Naive thymus-derived CD4-positive, alpha-beta T cell (primary cell): ENCODE results near the gene ITM2B. TPM values are rescaled to one million over a fixed set of nuclear protein-coding genes. Genes with fewer than 3 reads are reported as not detected.
A peak's percentile ranks its signal among the peaks of the same experiment; 100 is the strongest.

Experiments
- ATAC-seq: fragments of 150-1000 bp; cut with Tn5 transposase; 2 replicates; pipeline ENCODE4 v1.10.0; 2021; ENCODE audit warnings: mild to moderate bottlenecking, moderate library complexity
- CTCF ChIA-PET: fragments of 350-600 bp; sonication (Branson Sonifier 250); formaldehyde crosslinking; loops from one replicate; lab custom pipeline; 2021; ENCODE audit warnings: antibody characterized with exemption; lab: Charles Lee
- POLR2A ChIA-PET: fragments of 350-600 bp; sonication (Branson Sonifier 250); formaldehyde crosslinking; loops from one replicate; lab custom pipeline; 2021; ENCODE audit warnings: antibody characterized with exemption, inconsistent platforms; lab: Charles Lee
- DNase-seq, 9 donors: peaks; one replicate each; pipeline versions ENCODE4 v3.0.0 to v3.0.0-alpha.2; 2020 to 2022; ENCODE audit warnings: mixed read lengths in 1 of 9
- H3K27ac ChIP-seq: one replicate; pipeline ENCODE4 v1.7.0; 2013; ENCODE audit warnings: mild to moderate bottlenecking, low read depth, low read length, moderate library complexity
- H3K27me3 ChIP-seq, 2 donors: one replicate each; pipeline ENCODE4 v1.7.0; 2013; ENCODE audit warnings: low read length in 2 of 2, mild to moderate bottlenecking in 2 of 2, moderate library complexity in 2 of 2; ENCODE audit not compliant: control insufficient read depth in 2 of 2, insufficient read depth in 2 of 2
- H3K36me3 ChIP-seq, 3 experiments: 1 replicate in 2 of 3; 2 replicates in 1 of 3; pipeline ENCODE4 v1.7.0; 2013; ENCODE audit warnings: low read length in 3 of 3, mild to moderate bottlenecking in 3 of 3, moderate library complexity in 1 of 3; ENCODE audit not compliant: insufficient read depth in 3 of 3, control insufficient read depth in 2 of 3
- H3K4me1 ChIP-seq, 2 donors: one replicate each; pipeline ENCODE4 v1.7.0; 2013; ENCODE audit warnings: low read length in 2 of 2, mild to moderate bottlenecking in 2 of 2, moderate library complexity in 1 of 2; ENCODE audit not compliant: control insufficient read depth in 2 of 2, insufficient read depth in 2 of 2
- H3K4me3 ChIP-seq: 2 replicates; pipeline ENCODE4 v1.7.0; 2013; ENCODE audit warnings: mild to moderate bottlenecking, low read length
- H3K9me3 ChIP-seq, 3 experiments: 1 replicate in 2 of 3; 2 replicates in 1 of 3; pipeline ENCODE4 v1.7.0; 2013; ENCODE audit warnings: low read length in 3 of 3; ENCODE audit not compliant: control insufficient read depth in 2 of 3
- H3K27ac Mint-ChIP-seq, 9 donors: one replicate each; pipeline ENCODE4 v1.8.0; 2020 to 2022; ENCODE audit warnings: mixed read lengths in 9 of 9, mild to moderate bottlenecking in 8 of 9, moderate library complexity in 5 of 9, inconsistent platforms in 2 of 9
- H3K27me3 Mint-ChIP-seq, 5 donors: one replicate each; pipeline ENCODE4 v1.8.0; 2021 to 2022; ENCODE audit warnings: mixed read lengths in 5 of 5, mild to moderate bottlenecking in 1 of 5
- H3K36me3 Mint-ChIP-seq, 5 donors: one replicate each; pipeline ENCODE4 v1.8.0; 2020 to 2022; ENCODE audit warnings: mixed read lengths in 5 of 5, mild to moderate bottlenecking in 3 of 5, inconsistent platforms in 1 of 5
- H3K4me1 Mint-ChIP-seq, 7 donors: one replicate each; pipeline ENCODE4 v1.8.0; 2020 to 2022; ENCODE audit warnings: mixed read lengths in 7 of 7, mild to moderate bottlenecking in 3 of 7, inconsistent platforms in 1 of 7
- H3K4me3 Mint-ChIP-seq, 10 donors: one replicate each; pipeline ENCODE4 v1.8.0; 2020 to 2022; ENCODE audit warnings: mild to moderate bottlenecking in 10 of 10, mixed read lengths in 10 of 10, moderate library complexity in 6 of 10, inconsistent platforms in 2 of 10
- H3K9me3 Mint-ChIP-seq, 11 donors: one replicate each; pipeline ENCODE4 v1.8.0; 2020 to 2022; ENCODE audit warnings: mixed read lengths in 11 of 11, mild to moderate bottlenecking in 4 of 11, inconsistent platforms in 1 of 11, moderate library complexity in 1 of 11
- intact Hi-C, 2 donors: fragments of 100-400 bp; cut with micrococcal nuclease; formaldehyde crosslinking; loops; one replicate each; pipeline ENCODE4 v1.15.1; 2023
- polyA plus RNA-seq, 2 donors: library from polyadenylated mRNA; unstranded; fragments of 300-500 nt; fragmentation: Illumina TruSeq; gene quantifications; one replicate each; pipeline ENCODE4 v1.2.3, GENCODE V29; 2021
- total RNA-seq, 6 experiments: library from RNA in 5 of 6; stranded (reverse) in 5 of 6; gene quantifications; 1 replicate in 5 of 6; 2 replicates in 1 of 6; pipeline ENCODE4 v1.2.3 and lab custom pipeline; 2021 to 2026

The ITM2B gene
- total and polyA plus RNA-seq, 7 experiments from 2014 or later = 190 to 1,479 (median 659) TPM

DNA sequence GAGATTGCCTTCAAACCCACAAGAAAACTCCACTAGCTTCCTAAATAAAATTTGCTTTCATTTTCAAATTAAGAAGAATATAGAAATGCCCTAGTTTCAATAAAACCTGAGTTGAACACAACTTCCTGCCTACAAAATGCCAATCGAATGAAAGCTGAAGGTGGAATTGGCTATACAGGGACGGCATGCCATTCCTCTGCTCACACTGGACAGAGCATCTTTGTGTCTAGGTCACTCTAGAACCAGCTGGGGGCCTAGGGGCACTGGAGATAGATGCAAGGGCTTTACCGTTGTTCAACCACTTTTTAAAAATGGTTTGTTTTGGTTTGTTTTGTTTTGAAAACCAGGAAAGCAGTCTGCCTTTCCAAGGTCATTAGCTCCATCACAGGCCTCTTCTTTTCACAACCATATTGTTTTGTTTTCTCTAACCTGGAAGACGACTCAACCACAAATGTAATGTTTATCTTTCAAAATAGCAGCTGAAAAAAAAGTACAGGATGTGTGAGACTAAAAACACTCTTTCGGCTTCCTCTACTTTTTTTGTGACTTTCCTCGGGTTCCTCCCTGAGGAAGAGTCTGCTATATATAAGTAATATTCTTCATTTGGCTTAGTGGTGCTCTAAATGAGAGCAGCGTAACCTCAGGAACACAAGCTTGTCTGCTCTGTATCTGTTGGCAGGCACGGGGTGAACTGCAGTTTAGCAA is 11.9 kb upstream of the ITM2B start:
- peak overlapping the region; percentile 63 for H3K4me3 ChIP-seq
- Mint-ChIP-seq H3K4me1 (peaks cover 41 to 87% (median 71%) of the 10 kb centered on the region in 7 donors), H3K9me3 (peaks cover 0 to 7% (median 0%) of the 10 kb centered on the region in 11 donors), H3K36me3 (peaks cover 0 to 13% (median 3%) of the 10 kb centered on the region in 5 donors), H3K4me3 (peak overlapping the region; percentile 69 to 91 (median 86)), H3K27ac (peak overlapping the region; percentile 89 to 99 (median 97)), H3K27me3 (peaks cover 0 to 21% (median 0%) of the 10 kb centered on the region in 5 donors)
- H3K27me3 ChIP-seq = no peaks in the 10 kb centered on the region
- no peaks in the 10 kb centered on the region for H3K9me3 ChIP-seq
- peak overlapping the region; percentile 83 for H3K27ac ChIP-seq
- ChIA-PET CTCF (interaction anchor here (0.7 to 3.4 kb wide), 9 partner anchors 11 to 94 kb away, joined by 3 to 23 read pairs (median 7); partner anchors contain the start of gene ITM2B), POLR2A (interaction anchor here (0.6 to 5.3 kb wide), 28 partner anchors 9 to 126 kb away, joined by 3 to 128 read pairs (median 6); partner anchors contain the start of genes ITM2B and MED4)
- intact Hi-C loops = loop anchor here (1.0 to 2.0 kb wide), 7 partner anchors 9 to 94 kb away; partner anchors contain the start of gene ITM2B (in 1 of the 2)
- ATAC-seq (peak; percentile 64), DNase-seq (peak in 6 of 9 donors; percentile 30 to 52 (median 48))
- H3K4me1 ChIP-seq = peaks cover 40 to 64% of the 10 kb centered on the region in 2 donors
- no peaks in the 10 kb centered on the region for H3K36me3 ChIP-seq

GRCh38 chr13:48221686-48222187 is 11.3 kb upstream of the ITM2B start:
- Mint-ChIP-seq H3K4me1 (peaks cover 41 to 90% (median 77%) of the 10 kb centered on the region in 7 donors), H3K27ac (peak overlapping the region; percentile 89 to 99 (median 97)), H3K4me3 (peak overlapping the region; percentile 69 to 91 (median 86)), H3K9me3 (peaks cover 0 to 7% (median 0%) of the 10 kb centered on the region in 11 donors), H3K36me3 (peaks cover 0 to 11% (median 3%) of the 10 kb centered on the region in 5 donors), H3K27me3 (peaks cover 0 to 26% (median 0%) of the 10 kb centered on the region in 5 donors)
- ATAC-seq = no peak
- ChIA-PET CTCF (interaction anchor here (1.1 to 3.4 kb wide), 7 partner anchors 10 to 95 kb away, joined by 3 to 23 read pairs (median 9); partner anchors contain the start of gene ITM2B), POLR2A (interaction anchor here (0.6 to 5.3 kb wide), 27 partner anchors 9 to 95 kb away, joined by 3 to 128 read pairs (median 6); partner anchors contain the start of gene ITM2B)
- intact Hi-C loops = loop anchor here (1.0 to 2.0 kb wide), 6 partner anchors 12 to 70 kb away; partner anchors contain the start of gene ITM2B (in 1 of the 2)
- DNase-seq = no peak
- peak overlapping the region; percentile 63 for H3K4me3 ChIP-seq
- peaks cover 40 to 64% of the 10 kb centered on the region in 2 donors for H3K4me1 ChIP-seq
- H3K9me3 ChIP-seq = no peaks in the 10 kb centered on the region
- peak overlapping the region; percentile 83 for H3K27ac ChIP-seq
- no peaks in the 10 kb centered on the region for H3K27me3 ChIP-seq
- H3K36me3 ChIP-seq = no peaks in the 10 kb centered on the region

DNA sequence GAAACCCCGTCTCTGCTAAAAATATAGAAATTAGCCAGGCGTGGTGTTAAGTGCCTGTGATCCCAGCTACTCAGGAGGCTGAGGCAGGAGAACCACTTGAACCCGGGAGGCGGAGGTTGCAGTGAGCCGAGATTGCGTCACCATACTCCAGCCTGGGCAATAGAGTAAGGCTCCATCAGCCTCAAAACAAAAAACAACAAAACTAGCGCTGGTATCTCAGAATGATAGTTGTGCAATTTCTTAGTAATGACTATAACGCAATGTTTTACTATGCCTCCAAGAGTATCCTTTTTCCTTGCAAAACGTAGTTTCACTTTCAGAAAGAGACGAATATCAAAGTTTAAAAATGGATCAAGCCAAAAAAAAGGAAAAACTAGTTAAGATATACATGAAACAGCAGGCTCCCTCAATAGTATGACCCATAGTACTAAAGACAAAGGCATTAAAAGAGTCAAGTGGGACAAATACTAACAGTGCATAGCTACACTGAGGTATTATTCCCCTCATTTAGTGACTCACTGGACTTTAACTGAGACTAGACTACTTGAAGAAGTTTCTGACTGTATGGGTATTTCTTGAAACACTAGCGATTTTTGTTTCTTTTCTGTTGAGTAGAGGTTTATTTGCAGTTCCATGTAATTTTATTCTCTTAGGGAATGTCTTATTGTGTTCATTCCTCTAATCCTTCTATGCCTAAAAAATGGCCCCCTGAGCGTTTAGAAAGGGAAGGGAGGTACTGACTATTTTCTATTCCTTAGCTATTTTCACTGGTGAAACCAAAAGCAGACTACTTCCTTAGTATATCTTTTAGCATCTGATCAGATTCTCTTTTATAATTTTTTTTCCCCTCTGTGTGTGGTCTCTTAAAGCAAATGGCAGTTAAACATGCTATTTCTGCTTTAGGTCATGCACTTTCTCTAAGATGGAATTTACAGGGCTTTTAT is 10.4 kb upstream of the ITM2B start:
- Mint-ChIP-seq H3K4me3 (peak overlapping the region; percentile 48 to 91 (median 78)), H3K36me3 (peaks cover 0 to 6% (median under 1%) of the 10 kb centered on the region in 5 donors), H3K27ac (peak overlapping the region; percentile 38 to 99 (median 97)), H3K4me1 (peaks cover 41 to 88% (median 74%) of the 10 kb centered on the region in 7 donors), H3K9me3 (peaks cover 0 to 5% (median 0%) of the 10 kb centered on the region in 11 donors), H3K27me3 (peaks cover 0 to 32% (median 0%) of the 10 kb centered on the region in 5 donors)
- H3K27ac ChIP-seq = peak overlapping the region; percentile 83
- H3K4me3 ChIP-seq = peak overlapping the region; percentile 9
- no peaks in the 10 kb centered on the region for H3K9me3 ChIP-seq
- H3K4me1 ChIP-seq = peaks cover 40 to 60% of the 10 kb centered on the region in 2 donors
- ChIA-PET POLR2A (interaction anchor here (0.7 to 5.3 kb wide), 10 partner anchors 9 to 93 kb away, joined by 3 to 128 read pairs (median 14); partner anchors contain the start of gene ITM2B), CTCF (interaction anchor here (0.6 to 3.4 kb wide), 4 partner anchors 10 to 96 kb away, joined by 3 to 23 read pairs (median 8); partner anchors contain the start of gene ITM2B)
- ATAC-seq (peak; percentile 58), DNase-seq (peak in 2 of 9 donors; percentile 25 to 30)
- intact Hi-C loops = loop anchor here in 1 of 2 donors (2.0 kb wide), 1 partner anchor 14 kb away; no protein-coding TSS in a partner anchor
- no peaks in the 10 kb centered on the region for H3K27me3 ChIP-seq
- H3K36me3 ChIP-seq = no peaks in the 10 kb centered on the region

DNA sequence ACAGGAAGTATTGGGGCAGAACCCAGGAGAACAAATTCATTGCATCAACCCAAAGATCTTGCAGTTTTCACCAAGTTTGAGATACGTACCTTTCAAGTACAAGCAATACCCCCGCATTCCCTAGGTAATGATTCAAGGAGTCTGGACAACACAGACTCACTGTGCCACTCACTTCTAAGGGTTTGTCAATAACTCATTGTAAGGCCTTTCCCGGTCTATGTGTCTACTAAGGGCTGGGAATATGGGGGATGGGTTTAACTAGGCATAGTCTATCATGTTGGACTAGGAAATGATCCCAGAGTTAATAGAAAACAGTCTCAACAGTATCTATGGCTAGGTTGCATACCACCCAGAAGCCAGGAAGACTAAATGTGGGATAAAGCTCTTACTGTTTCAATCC is 8.3 kb upstream of the ITM2B start:
- Histone ChIP-seq H3K27ac (no peak overlapping the region), H3K9me3 (no peaks in the 10 kb centered on the region), H3K4me1 (peaks cover 32 to 46% of the 10 kb centered on the region in 2 donors), H3K27me3 (no peaks in the 10 kb centered on the region), H3K36me3 (no peaks in the 10 kb centered on the region), H3K4me3 (no peak overlapping the region)
- H3K4me1 Mint-ChIP-seq = peaks cover 39 to 84% (median 74%) of the 10 kb centered on the region in 7 donors
- ATAC-seq = no peak
- peak overlapping the region in 5 of 10 donors; percentile 5 to 53 (median 33) for H3K4me3 Mint-ChIP-seq
- peaks cover 0 to 44% (median 0%) of the 10 kb centered on the region in 5 donors for H3K27me3 Mint-ChIP-seq
- H3K9me3 Mint-ChIP-seq = peaks cover 0 to 3% (median 0%) of the 10 kb centered on the region in 11 donors
- H3K27ac Mint-ChIP-seq = peak overlapping the region in 8 of 9 donors; percentile 19 to 81 (median 65)
- CTCF ChIA-PET = interaction anchor here (0.6 to 1.0 kb wide), 2 partner anchors 8 to 69 kb away, joined by 4 read pairs; partner anchors contain the start of gene ITM2B
- POLR2A ChIA-PET = interaction anchor here (0.6 to 2.0 kb wide), 7 partner anchors 8 to 95 kb away, joined by 3 to 14 read pairs (median 4); partner anchors contain the start of gene ITM2B
- DNase-seq = no peak
- intact Hi-C loops = no loop called here
- peaks cover 0 to 4% (median 0%) of the 10 kb centered on the region in 5 donors for H3K36me3 Mint-ChIP-seq

DNA sequence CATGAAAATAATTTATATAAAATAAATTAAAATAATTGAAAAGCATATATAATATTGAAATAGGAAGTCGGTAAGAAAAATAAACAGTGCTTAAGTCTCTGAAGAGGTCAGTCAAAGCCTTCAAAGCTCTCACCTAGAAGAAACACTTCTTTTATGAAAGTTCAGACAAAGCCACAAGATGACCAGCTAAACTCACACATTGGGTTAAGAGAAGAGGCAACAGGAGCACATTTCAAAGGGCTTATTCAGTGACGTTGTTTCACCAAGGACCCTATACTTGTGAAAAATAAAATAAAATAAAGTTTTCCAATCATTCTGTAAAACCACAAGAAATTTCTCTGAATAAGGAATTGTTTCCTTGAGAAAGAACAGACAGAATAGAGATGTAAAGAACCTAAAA is 2.5 kb upstream of the ITM2B start:
- peaks cover 18 to 60% (median 49%) of the 10 kb centered on the region in 7 donors for H3K4me1 Mint-ChIP-seq
- no peak overlapping the region for H3K4me3 ChIP-seq
- H3K36me3 ChIP-seq = peaks cover 0 to 9% (median 0%) of the 10 kb centered on the region in 3 experiments
- H3K36me3 Mint-ChIP-seq = peaks cover 0 to 14% (median 8%) of the 10 kb centered on the region in 5 donors
- H3K27me3 Mint-ChIP-seq = peaks cover 0 to 51% (median 0%) of the 10 kb centered on the region in 5 donors
- H3K4me3 Mint-ChIP-seq = peak overlapping the region in 2 of 10 donors; percentile 90 to 97
- H3K4me1 ChIP-seq = peaks cover 5 to 16% of the 10 kb centered on the region in 2 donors
- H3K9me3 ChIP-seq = no peaks in the 10 kb centered on the region
- no peaks in the 10 kb centered on the region for H3K27me3 ChIP-seq
- peak overlapping the region in 4 of 9 donors; percentile 14 to 99 (median 98) for H3K27ac Mint-ChIP-seq
- no peaks in the 10 kb centered on the region for H3K9me3 Mint-ChIP-seq
- DNase-seq (no peak), ATAC-seq (no peak)
- ChIA-PET POLR2A (interaction anchor here (0.7 to 6.5 kb wide), 9 partner anchors 10 to 104 kb away, joined by 3 to 128 read pairs (median 50); no protein-coding TSS in a partner anchor), CTCF (interaction anchor here (1.0 to 3.6 kb wide), 3 partner anchors 9 to 75 kb away, joined by 3 to 23 read pairs (median 16); no protein-coding TSS in a partner anchor)
- intact Hi-C loops = loop anchor here (5.0 to 10.0 kb wide), 3 partner anchors 172 to 354 kb away; no protein-coding TSS in a partner anchor
- no peak overlapping the region for H3K27ac ChIP-seq
